Activated CD8-positive, alpha-beta T cell treated with anti-CD3 and anti-CD28 coated beads for 36 hours (primary cell): Measurements from ENCODE around the gene MLN. TPM values are rescaled to one million over a fixed set of nuclear protein-coding genes. Genes with fewer than 3 reads are reported as not detected.
A peak's percentile ranks its signal among the peaks of the same experiment; 100 is the strongest.

Experiments used
- ATAC-seq: fragments of 200-7000 bp; cut with Tn5 transposase; one replicate; pipeline ENCODE4 v1.10.0; 2021; ENCODE audit warnings: mild to moderate bottlenecking, moderate library complexity
- CTCF ChIA-PET: fragments of 350-600 bp; sonication (Branson Sonifier 250); formaldehyde crosslinking; loops from one replicate; lab custom pipeline; 2021; ENCODE audit warnings: antibody characterized with exemption; lab: Charles Lee
- POLR2A ChIA-PET: fragments of 350-600 bp; sonication (Branson Sonifier 250); formaldehyde crosslinking; loops from one replicate; lab custom pipeline; 2021; ENCODE audit warnings: antibody characterized with exemption; lab: Charles Lee
- DNase-seq: peaks from one replicate; pipeline ENCODE4 v3.0.0-alpha.2; 2020
- H3K27ac Mint-ChIP-seq: one replicate; pipeline ENCODE4 v1.8.0; 2021; ENCODE audit warnings: mild to moderate bottlenecking, mixed read lengths
- H3K27me3 Mint-ChIP-seq: one replicate; pipeline ENCODE4 v1.8.0; 2021; ENCODE audit warnings: mixed read lengths
- H3K36me3 Mint-ChIP-seq: one replicate; pipeline ENCODE4 v1.8.0; 2021; ENCODE audit warnings: low read depth, mixed read lengths
- H3K4me1 Mint-ChIP-seq: one replicate; pipeline ENCODE4 v1.8.0; 2021; ENCODE audit warnings: low read depth, mixed read lengths
- H3K4me3 Mint-ChIP-seq: one replicate; pipeline ENCODE4 v1.8.0; 2021; ENCODE audit warnings: mild to moderate bottlenecking, moderate library complexity, mixed read lengths
- H3K9me3 Mint-ChIP-seq: one replicate; pipeline ENCODE4 v1.8.0; 2021; ENCODE audit warnings: mixed read lengths
- intact Hi-C: fragments of 100-400 bp; cut with micrococcal nuclease; formaldehyde crosslinking; loops from one replicate; pipeline ENCODE4 v1.10.0; 2022
- total RNA-seq, 2 experiments: library from RNA; stranded (reverse); gene quantifications; one replicate each; pipeline ENCODE4 v1.2.3, GENCODE V29; 2021
- TF ChIP-seq, protein P1 (sequence below): fragments of 200-600 bp; IDR thresholded peaks from one replicate; pipeline ENCODE4 v1.8.0; 2022; ENCODE audit warnings: antibody characterized with exemption, mild to moderate bottlenecking

MLN gene
- total RNA-seq, 2 experiments from 2014 or later: not detected

GRCh38 chr6:33820784-33821520 lies 17.1 kb upstream of the MLN start:
- H3K27me3 Mint-ChIP-seq: peaks cover under 1% of the 10 kb centered on the region
- no peak for ATAC-seq
- DNase-seq: no peak
- no peak overlapping the region for H3K4me3 Mint-ChIP-seq
- TF ChIP-seq, protein P1, sequence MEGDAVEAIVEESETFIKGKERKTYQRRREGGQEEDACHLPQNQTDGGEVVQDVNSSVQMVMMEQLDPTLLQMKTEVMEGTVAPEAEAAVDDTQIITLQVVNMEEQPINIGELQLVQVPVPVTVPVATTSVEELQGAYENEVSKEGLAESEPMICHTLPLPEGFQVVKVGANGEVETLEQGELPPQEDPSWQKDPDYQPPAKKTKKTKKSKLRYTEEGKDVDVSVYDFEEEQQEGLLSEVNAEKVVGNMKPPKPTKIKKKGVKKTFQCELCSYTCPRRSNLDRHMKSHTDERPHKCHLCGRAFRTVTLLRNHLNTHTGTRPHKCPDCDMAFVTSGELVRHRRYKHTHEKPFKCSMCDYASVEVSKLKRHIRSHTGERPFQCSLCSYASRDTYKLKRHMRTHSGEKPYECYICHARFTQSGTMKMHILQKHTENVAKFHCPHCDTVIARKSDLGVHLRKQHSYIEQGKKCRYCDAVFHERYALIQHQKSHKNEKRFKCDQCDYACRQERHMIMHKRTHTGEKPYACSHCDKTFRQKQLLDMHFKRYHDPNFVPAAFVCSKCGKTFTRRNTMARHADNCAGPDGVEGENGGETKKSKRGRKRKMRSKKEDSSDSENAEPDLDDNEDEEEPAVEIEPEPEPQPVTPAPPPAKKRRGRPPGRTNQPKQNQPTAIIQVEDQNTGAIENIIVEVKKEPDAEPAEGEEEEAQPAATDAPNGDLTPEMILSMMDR: no peak
- ChIA-PET POLR2A (no interaction called here), CTCF (no interaction called here)
- intact Hi-C loops: no loop called here
- H3K4me1 Mint-ChIP-seq: peaks cover 5% of the 10 kb centered on the region
- H3K27ac Mint-ChIP-seq: no peak overlapping the region
- H3K9me3 Mint-ChIP-seq: no peaks in the 10 kb centered on the region
- no peaks in the 10 kb centered on the region for H3K36me3 Mint-ChIP-seq

- intact Hi-C loops: no loop called here
- H3K36me3 Mint-ChIP-seq: no peaks in the 10 kb centered on the region
- peaks cover 5% of the 10 kb centered on the region for H3K4me1 Mint-ChIP-seq
- H3K9me3 Mint-ChIP-seq: no peaks in the 10 kb centered on the region
- ATAC-seq: no peak
- ChIA-PET CTCF (no interaction called here), POLR2A (interaction anchor here (0.5 to 0.6 kb wide), 2 partner anchors 15 to 58 kb away, joined by 3 read pairs; no protein-coding TSS in a partner anchor)
- no peak overlapping the region for H3K27ac Mint-ChIP-seq
- DNase-seq: no peak
- peaks cover 5% of the 10 kb centered on the region for H3K27me3 Mint-ChIP-seq
- no peak overlapping the region for H3K4me3 Mint-ChIP-seq
- TF ChIP-seq, protein P1: no peak
Measured at GRCh38 chr6:33820243-33820642, 16.4 kb upstream of the MLN start.

DNA sequence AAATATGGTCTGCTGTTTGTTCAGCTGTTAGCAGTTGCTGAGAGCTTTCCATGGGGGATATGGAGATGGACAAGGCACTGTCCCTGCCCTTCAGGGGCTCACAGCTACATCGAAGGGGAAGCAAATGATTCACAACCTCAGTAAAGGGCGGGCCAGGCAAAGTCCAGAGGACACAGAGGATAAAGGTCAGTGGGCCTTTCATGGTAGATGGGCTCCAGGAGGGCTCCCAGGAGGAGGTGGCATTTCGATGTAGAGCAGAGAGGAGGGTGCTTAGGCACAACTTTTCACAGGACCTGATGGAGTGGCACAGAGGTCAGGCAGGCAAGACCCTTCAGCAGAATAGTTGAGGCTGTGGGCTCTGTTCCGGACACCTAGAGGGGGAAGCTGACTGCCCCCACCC lies 15.2 kb upstream of the MLN start:
- POLR2A ChIA-PET: no interaction called here
- CTCF ChIA-PET: interaction anchor here (2.0 kb wide), 1 partner anchor 18 kb away, joined by 4 read pairs; no protein-coding TSS in a partner anchor
- intact Hi-C loops: no loop called here

DNA sequence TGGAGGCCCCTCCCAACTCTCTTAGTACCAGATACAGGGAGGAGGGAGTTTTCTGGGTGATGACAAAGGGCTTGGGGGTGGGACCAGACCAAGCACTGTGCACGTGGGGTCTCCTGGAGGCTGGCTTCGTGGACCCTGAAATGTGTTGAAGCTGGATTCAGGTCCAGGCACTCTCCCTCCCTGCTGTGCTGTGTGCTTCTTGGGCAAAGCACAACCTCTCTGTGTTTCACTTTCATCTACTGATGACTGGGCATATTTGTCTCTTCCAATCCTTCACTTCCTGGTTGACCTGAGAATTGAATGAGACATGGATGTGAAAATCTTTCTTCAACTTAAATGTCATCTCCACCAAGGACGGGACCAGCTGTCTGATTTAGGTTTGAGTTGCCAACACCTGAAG lies 14.5 kb upstream of the MLN start:
- TF ChIP-seq, protein P1: no peak
- Mint-ChIP-seq H3K4me1 (peaks cover 5% of the 10 kb centered on the region), H3K27me3 (peaks cover 14% of the 10 kb centered on the region), H3K36me3 (no peaks in the 10 kb centered on the region), H3K27ac (no peak overlapping the region), H3K9me3 (no peaks in the 10 kb centered on the region), H3K4me3 (no peak overlapping the region)
- peak; percentile 34 for ATAC-seq
- intact Hi-C loops: no loop called here
- ChIA-PET POLR2A (no interaction called here), CTCF (interaction anchor here (1.2 to 2.0 kb wide), 2 partner anchors 17 to 210 kb away, joined by 3 to 4 read pairs; no protein-coding TSS in a partner anchor)
- no peak for DNase-seq

More for the DNA sequence above, 15.2 kb upstream of the MLN start:
- no peak for ATAC-seq
- Mint-ChIP-seq H3K36me3 (no peaks in the 10 kb centered on the region), H3K27me3 (peaks cover 11% of the 10 kb centered on the region), H3K27ac (no peak overlapping the region), H3K4me1 (peaks cover 5% of the 10 kb centered on the region), H3K9me3 (no peaks in the 10 kb centered on the region), H3K4me3 (no peak overlapping the region)
- TF ChIP-seq, protein P1: no peak
- no peak for DNase-seq

GRCh38 chr6:33817489-33817888 lies 13.7 kb upstream of the MLN start:
- DNase-seq (no peak), ATAC-seq (no peak)
- Mint-ChIP-seq H3K4me1 (peaks cover 5% of the 10 kb centered on the region), H3K27me3 (peaks cover 18% of the 10 kb centered on the region), H3K36me3 (no peaks in the 10 kb centered on the region), H3K27ac (no peak overlapping the region), H3K9me3 (no peaks in the 10 kb centered on the region), H3K4me3 (no peak overlapping the region)
- POLR2A ChIA-PET: no interaction called here
- CTCF ChIA-PET: interaction anchor here (1.1 to 1.2 kb wide), 2 partner anchors 46 to 211 kb away, joined by 3 read pairs; no protein-coding TSS in a partner anchor
- intact Hi-C loops: no loop called here
- TF ChIP-seq, protein P1: no peak
